Esophagus squamous epithelium (tissue), 5 donors: ENCODE data around the gene CDH20. TPM values are rescaled to one million over a fixed set of nuclear protein-coding genes. Genes with fewer than 3 reads are reported as not detected.

Source experiments
- DNase-seq: peaks from one replicate; lab custom pipeline; 2025; lab: John Stamatoyannopoulos, UW
- H3K27ac ChIP-seq, 4 donors: fragments of 200-600 bp; sonication (generic); one replicate each; pipeline ENCODE4 v1.5.1; 2016 to 2019; ENCODE audit warnings: mild to moderate bottlenecking in 1 of 4
- H3K27me3 ChIP-seq, 4 donors: fragments of 200-600 bp; sonication (generic); 1 replicate in 3 of 4; 2 replicates in 1 of 4; pipeline versions ENCODE4 v1.5.1 to v1.6.0; 2017 to 2021; ENCODE audit warnings: antibody characterized with exemption in 1 of 4
- H3K36me3 ChIP-seq, 3 donors: fragments of 200-600 bp; sonication (generic); one replicate each; pipeline ENCODE4 v1.5.1; 2016 to 2019
- H3K4me1 ChIP-seq, 3 donors: fragments of 200-600 bp; sonication (generic); one replicate each; pipeline ENCODE4 v1.5.1; 2017 to 2019
- H3K4me3 ChIP-seq, 4 donors: fragments of 200-600 bp; sonication (generic); 1 replicate in 3 of 4; 2 replicates in 1 of 4; pipeline ENCODE4 v1.5.1; 2016 to 2019; ENCODE audit warnings: mild to moderate bottlenecking in 2 of 4, moderate library complexity in 1 of 4
- H3K9me3 ChIP-seq, 3 donors: fragments of 200-600 bp; sonication (generic); one replicate each; pipeline ENCODE4 v1.5.1; 2016 to 2019
- CTCF ChIP-seq, 6 experiments: fragments of 450-650 bp in 4 of 6; fragments of 200-600 bp in 2 of 6; sonication (generic) in 2 of 6; IDR thresholded peaks; one replicate each; pipeline ENCODE4 v1.5.1; 2016 to 2019; ENCODE audit warnings: antibody characterized with exemption in 6 of 6, mild to moderate bottlenecking in 4 of 6, moderate library complexity in 4 of 6
- POLR2A ChIP-seq, 4 donors: fragments of 450-650 bp; IDR thresholded peaks; one replicate each; pipeline ENCODE4 v1.6.1; 2017; ENCODE audit warnings: antibody characterized with exemption in 4 of 4, mild to moderate bottlenecking in 4 of 4, moderate library complexity in 3 of 4
- WGBS, 2 donors: methylation state at CpG; one replicate each; pipeline ENCODE4 v1.1.5; 2018; 5-methylcytosine and 5-hydroxymethylcytosine counted together
- intact Hi-C: fragments of 100-400 bp; cut with DNase I; formaldehyde crosslinking; loops from one replicate; pipeline ENCODE4 v1.15.0; 2022
- total RNA-seq, 4 donors: library from RNA; depleted of rRNA; stranded (reverse); fragments of >200 nt; gene quantifications; one replicate each; pipeline ENCODE4 v1.1.0, GENCODE V29; 2016
- donor health status: DM: yes; HTN: yes; CAD: no.

CDH20 gene
- total RNA-seq, 4 donors from 2014 or later: 0.23 to 3.4 TPM; not detected in 2

GRCh38 chr18:61459896-61460648 is 126.8 kb downstream of the CDH20 start:
- DNase-seq: no peak
- TF ChIP-seq CTCF (IDR thresholded peaks at IDR 0.05) (no peak), POLR2A (IDR thresholded peaks at IDR 0.05) (no peak)
- WGBS, 2 donors: 41 to 59% methylated on average over 4 of the region's 4 CpGs
- Histone ChIP-seq H3K27ac (peak overlapping the region in 1 of 4 donors; percentile 31), H3K4me3 (no peak overlapping the region), H3K4me1 (no peaks in the 10 kb centered on the region), H3K27me3 (no peaks in the 10 kb centered on the region), H3K36me3 (no peaks in the 10 kb centered on the region), H3K9me3 (no peaks in the 10 kb centered on the region)
- intact Hi-C loops: no loop called here

GRCh38 chr18:61464551-61465142 is 131.4 kb downstream of the CDH20 start:
- TF ChIP-seq CTCF (IDR thresholded peaks at IDR 0.05) (no peak), POLR2A (IDR thresholded peaks at IDR 0.05) (no peak)
- Histone ChIP-seq H3K9me3 (no peaks in the 10 kb centered on the region), H3K4me3 (no peak overlapping the region), H3K36me3 (no peaks in the 10 kb centered on the region), H3K4me1 (no peaks in the 10 kb centered on the region), H3K27ac (no peak overlapping the region), H3K27me3 (no peaks in the 10 kb centered on the region)
- WGBS, 2 donors: 33 to 50% methylated on average over 1 of the region's 1 CpG
- intact Hi-C loops: no loop called here
- no peak for DNase-seq

GRCh38 chr18:61466736-61467135 is 133.5 kb downstream of the CDH20 start:
- intact Hi-C loops: no loop called here

GRCh38 chr18:61470031-61470674 is 136.9 kb downstream of the CDH20 start:
- TF ChIP-seq CTCF (IDR thresholded peaks at IDR 0.05): no peak
- no peak for TF ChIP-seq POLR2A (IDR thresholded peaks at IDR 0.05)
- H3K36me3 ChIP-seq: no peaks in the 10 kb centered on the region
- H3K27me3 ChIP-seq: no peaks in the 10 kb centered on the region
- H3K27ac ChIP-seq: no peak overlapping the region
- no peak overlapping the region for H3K4me3 ChIP-seq
- no peaks in the 10 kb centered on the region for H3K9me3 ChIP-seq
- no peaks in the 10 kb centered on the region for H3K4me1 ChIP-seq
- DNase-seq: no peak
- intact Hi-C loops: no loop called here
- WGBS, 2 donors: 85 to 90% methylated on average over 16 of the region's 16 CpGs

More at GRCh38 chr18:61466736-61467135, 133.5 kb downstream of the CDH20 start:
- Histone ChIP-seq H3K4me1 (no peaks in the 10 kb centered on the region), H3K9me3 (no peaks in the 10 kb centered on the region), H3K27ac (no peak overlapping the region), H3K36me3 (no peaks in the 10 kb centered on the region), H3K4me3 (no peak overlapping the region), H3K27me3 (no peaks in the 10 kb centered on the region)
- WGBS, 2 donors: 68 to 79% methylated on average over 3 of the region's 3 CpGs
- TF ChIP-seq POLR2A (IDR thresholded peaks at IDR 0.05) (no peak), CTCF (IDR thresholded peaks at IDR 0.05) (no peak)
- DNase-seq: no peak

GRCh38 chr18:61471541-61471940 is 138.3 kb downstream of the CDH20 start:
- intact Hi-C loops: no loop called here
- Histone ChIP-seq H3K9me3 (no peaks in the 10 kb centered on the region), H3K36me3 (no peaks in the 10 kb centered on the region), H3K4me3 (no peak overlapping the region), H3K27ac (no peak overlapping the region), H3K27me3 (no peaks in the 10 kb centered on the region), H3K4me1 (no peaks in the 10 kb centered on the region)
- 56 to 62% methylated on average over 4 of the region's 4 CpGs for WGBS, 2 donors
- no peak for DNase-seq
- TF ChIP-seq CTCF (IDR thresholded peaks at IDR 0.05): no peak
- no peak for TF ChIP-seq POLR2A (IDR thresholded peaks at IDR 0.05)
